Activated CD4-positive, alpha-beta T cell treated with anti-CD3 and anti-CD28 coated beads for 24 hours (primary cell): ENCODE results near the gene ZNF813.
A peak's percentile ranks its signal among the peaks of the same experiment; 100 is the strongest.
"Not testable (repeated sequence)": the region's sequence is repeated elsewhere in the genome, so short reads cannot be mapped to it uniquely, and the experiment has no call there.

Experiments used
- DNase-seq, 2 donors: peaks; one replicate each; pipeline ENCODE4 v3.0.0-alpha.2; 2020; ENCODE audit warnings: low read depth in 2 of 2

ZNF813 gene

DNA sequence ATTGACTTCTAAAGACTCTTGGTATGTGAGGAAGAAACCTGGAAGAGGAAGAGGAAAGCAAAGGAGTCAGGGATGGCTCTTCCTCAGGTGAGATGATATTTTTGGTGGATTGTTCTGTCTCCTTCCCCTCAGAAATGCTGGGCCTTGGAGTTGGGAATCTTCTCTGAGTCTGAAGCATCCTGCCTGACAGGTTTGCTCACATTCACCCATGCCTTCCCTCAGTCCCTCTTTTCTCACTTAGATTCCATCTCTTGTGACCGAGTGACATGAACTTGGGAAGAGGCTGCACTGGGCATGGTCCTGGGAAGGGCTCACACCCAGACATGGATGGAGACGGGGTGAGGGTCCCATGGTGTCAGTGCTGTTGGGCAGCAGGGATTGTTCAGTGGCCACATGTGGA lies 16.2 kb downstream of the ZNF813 start:
- not testable (repeated sequence) for DNase-seq

DNA sequence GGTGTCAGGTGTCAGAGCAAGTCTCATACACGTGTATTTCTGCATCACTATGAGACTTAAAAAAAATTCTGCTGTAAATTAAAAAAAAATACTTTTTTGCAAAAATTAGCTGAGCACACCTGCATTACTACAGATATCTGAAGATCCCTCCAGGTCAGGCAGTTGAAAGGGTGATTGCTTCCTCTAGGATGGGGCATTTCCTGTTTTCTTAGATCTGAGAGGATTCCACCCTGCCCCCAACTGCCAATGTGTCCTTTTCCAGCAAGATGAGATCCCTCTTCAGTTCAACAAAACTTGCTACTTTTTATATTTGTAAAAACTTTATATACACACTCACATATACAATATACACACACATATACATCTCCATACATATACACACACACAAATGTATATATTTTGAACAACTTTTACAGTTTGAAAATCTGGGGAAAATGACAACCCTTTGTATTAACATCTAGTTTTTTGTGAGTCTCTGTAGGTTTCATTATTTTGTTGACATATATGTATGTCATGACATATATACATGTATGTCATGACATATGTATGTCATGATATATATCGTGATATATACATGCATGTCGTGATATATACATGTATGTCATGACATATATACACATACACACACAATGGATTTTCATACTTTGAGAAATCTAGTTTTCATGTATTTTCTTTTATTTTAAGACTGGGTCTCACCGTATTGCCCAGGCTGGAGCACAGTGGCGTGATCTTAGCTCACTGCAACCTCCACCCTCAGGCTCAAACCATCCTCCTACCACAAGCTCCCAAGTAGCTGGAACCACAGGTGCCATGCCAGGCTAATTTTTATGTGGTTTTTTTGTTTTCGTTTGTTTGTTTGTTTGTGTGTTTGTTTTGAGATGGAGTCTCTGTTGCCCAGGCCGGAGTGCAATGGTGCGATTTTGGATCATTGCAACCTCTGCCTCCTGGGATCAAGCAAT lies 17.8 kb downstream of the ZNF813 start:
- DNase-seq: no peak

DNA sequence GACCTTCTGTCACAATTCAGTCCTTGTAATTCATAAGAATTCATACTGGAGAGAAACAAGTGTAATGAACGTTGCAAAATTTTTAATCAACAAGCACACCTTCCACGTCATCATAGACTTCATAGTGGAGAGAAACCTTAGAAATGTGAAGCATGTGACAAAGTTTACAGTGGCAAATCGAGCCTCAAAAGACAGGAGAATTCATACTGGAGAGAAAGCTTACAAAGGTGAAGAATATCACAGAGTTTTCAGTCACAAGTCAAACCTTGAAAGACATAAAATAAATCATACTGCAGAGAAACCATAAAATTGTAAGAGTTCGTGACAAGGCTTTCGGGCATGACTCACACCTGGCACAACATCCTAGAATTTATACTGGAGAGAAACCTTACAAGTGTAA lies 24.6 kb downstream of the ZNF813 start:
- DNase-seq: no peak

GRCh38 chr19:53497311-53498023 lies 29.9 kb downstream of the ZNF813 start:
- DNase-seq: not testable (repeated sequence)

GRCh38 chr19:53498024-53498395 lies 30.5 kb downstream of the ZNF813 start:
- not testable (repeated sequence) for DNase-seq

- DNase-seq: not testable (repeated sequence)
Observed at GRCh38 chr19:53503151-53503550, 35.6 kb downstream of the ZNF813 start.

GRCh38 chr19:53503671-53504364 lies 36.3 kb downstream of the ZNF813 start:
- DNase-seq: not testable (repeated sequence)

DNA sequence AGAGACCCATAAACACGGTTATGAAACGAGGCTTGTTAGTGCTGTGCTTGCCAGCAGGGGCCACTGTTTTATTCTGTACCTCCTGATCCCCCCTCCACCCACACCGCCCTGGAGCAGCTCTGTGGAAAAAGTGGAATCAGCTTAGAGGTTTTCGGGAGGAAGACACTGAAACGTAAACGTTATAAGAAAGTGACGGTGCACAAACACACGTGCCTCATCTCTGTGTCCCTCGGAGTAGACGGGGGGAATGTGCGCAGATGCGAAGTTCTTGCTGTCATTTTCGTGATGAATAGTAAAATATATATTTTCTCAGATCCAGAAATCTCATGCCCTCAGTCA lies 36.8 kb downstream of the ZNF813 start:
- not testable (repeated sequence) for DNase-seq

DNA sequence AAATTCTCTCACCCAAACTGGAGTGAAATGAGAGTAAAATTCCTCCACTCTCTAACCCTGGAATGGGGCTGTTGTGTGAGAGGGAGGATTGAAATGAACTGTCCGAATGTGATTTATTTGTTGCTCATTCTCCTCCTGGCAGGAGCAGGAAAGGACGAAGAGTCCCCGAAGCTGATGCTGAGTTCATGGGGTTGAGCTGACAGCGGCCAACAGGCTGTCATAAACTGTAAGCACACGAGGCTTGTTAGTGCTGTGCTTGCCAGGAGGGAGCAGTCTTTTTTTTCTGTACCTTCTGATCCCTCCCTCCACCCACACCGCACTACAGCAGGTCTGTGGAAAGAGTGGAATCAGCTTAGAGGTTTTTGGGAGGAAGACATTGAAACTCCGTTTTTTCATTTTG lies 37.4 kb downstream of the ZNF813 start:
- DNase-seq: no peak

- no peak for DNase-seq
Observed at GRCh38 chr19:53506728-53507127, 39.2 kb downstream of the ZNF813 start.

DNA sequence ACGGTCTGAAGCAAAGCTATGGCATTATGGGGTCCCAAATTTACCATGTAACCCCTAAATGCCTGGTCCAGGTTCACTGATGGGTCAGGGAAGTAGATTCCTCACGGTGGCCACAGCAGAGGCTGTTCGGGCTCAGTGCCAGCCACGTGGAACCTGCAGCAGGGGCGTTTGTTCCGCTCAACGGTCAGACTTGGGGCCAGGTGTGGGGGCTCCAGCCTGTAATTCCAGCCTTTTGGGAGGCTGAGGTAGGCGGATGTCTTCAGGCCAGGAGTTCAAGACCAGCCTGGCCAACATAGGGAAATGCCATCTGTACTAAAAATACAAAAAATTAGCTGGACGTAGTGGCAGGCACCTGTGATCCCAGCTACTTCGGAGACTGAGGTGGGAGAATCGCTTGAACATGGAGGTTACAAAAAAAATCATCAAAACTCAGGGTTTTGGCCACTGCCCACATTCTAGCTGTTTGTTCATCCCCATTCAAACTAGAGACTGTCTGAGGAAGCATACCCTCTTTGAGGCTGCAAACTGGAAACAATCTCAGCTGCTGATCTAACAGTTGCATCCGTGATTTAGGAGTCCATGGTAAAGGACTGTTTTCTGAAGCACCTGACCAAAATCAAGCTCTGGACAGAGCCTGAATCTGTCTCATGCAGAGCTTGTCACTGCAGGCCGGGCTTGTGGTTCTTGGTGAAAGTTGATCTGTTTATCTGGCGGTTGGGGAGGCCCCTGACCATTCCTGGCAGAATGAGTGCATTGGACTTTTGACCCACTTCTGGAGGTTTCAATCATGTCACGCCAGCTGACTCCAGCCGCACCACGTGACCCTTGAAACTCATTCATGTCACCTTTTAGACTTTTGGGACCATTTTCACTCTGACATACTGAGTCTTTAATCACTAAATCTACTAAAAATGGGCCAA lies 40.2 kb downstream of the ZNF813 start:
- no peak for DNase-seq

DNA sequence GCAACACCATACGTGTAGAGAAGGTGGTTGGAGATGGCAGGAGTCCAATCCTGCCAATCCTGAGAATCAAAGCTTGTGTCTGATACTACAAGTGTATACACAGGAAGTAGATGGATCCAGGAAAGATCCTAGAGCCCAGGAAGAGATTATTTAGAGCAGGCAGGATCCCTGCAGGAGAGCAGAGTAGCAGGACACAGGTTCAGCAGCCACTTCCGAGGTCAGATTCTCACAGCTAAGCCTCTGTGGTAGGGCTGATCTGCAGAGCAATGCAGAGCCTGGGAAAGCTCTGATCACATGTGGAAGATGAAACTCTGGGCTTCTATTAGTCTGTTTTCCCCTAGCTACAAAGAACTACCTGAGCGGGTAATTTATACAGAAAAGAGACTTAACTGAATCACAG lies 41.9 kb downstream of the ZNF813 start:
- no peak for DNase-seq

- no peak for DNase-seq
Observed at GRCh38 chr19:53509845-53510244, 42.3 kb downstream of the ZNF813 start.

GRCh38 chr19:53511357-53511756 lies 43.8 kb downstream of the ZNF813 start:
- DNase-seq: no peak

DNA sequence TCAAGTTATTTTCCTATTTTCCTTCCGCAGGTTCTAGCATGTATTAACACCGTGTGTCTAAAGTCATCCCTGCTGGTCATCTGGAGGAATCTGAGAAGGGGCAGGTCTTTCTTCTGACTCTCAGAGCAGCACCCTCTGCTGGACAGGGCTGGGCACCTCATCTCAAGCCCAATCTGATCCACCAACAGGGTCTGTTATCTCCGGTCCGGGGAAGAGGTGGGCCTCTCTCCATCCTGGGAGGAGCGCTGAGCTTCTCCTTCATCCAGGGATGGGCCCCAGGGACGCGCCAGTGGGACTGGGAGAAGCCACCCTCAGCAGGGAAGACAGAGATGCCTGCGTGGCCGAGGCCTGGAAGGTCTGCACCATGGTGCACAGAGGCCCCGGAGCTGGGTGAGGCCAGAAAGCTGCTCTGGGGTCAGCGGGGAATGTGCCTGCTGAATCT lies 44.4 kb downstream of the ZNF813 start:
- DNase-seq: peak; percentile 18 to 23

DNA sequence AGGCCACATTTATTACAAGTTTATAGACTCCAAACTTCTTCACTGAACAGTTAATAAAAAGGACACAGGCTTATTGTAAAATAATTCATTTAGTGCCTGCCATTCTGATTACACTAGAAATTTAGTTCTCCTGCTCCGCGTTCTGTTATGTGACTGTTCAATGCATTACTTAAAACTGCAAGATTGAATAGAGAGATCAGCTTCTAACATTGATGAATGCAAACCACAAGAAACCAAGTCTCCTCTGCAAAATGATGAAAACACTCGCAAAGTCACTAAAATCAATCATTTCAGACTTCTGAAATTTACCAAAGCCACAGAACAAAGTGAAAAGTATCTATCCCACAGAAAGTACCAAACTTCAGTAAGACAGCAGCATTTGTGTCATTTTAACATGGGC lies 47.5 kb downstream of the ZNF813 start:
- not testable (repeated sequence) for DNase-seq

- DNase-seq: no peak
Observed at GRCh38 chr19:53517114-53517741, 49.7 kb downstream of the ZNF813 start.

DNA sequence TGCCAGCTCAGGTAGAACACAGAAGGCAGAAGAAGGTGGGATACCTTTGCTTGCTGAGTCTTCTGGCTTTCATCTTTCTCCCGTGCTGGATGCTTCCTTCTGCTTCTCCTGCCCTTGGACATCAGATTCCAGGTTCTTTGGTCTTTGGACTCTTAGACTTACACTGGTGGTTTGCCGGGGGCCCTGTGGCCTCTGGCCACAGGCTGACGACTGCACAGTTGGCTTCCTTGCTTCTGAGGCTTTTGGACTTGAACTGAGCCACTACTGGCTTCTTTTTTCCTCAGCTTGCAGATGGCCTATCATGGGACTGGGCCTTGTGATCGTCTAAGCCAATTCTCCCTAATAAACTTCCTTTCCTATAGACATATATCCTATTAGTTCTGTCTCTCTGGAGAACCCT lies 50.6 kb downstream of the ZNF813 start:
- DNase-seq: no peak

- no peak for DNase-seq
Observed at GRCh38 chr19:53518716-53519115, 51.2 kb downstream of the ZNF813 start.

DNA sequence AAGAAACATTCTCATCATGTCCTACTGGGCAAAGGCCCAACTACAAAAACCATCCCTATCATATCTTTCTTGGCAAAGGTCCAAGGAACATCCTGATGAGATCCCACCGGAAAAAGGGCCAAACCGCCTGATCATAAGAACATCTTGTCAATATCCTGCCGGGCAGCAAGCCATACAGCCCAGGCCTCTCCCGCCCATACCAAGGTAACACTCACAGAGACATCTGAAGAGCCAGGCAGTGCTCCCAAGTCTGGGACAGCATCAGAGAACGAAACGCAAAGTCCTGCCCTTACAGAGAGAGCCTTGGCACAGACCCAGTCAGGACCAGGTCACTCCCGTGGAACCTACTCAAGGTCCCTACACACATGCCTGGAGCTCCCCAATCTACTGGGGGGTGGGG lies 51.9 kb downstream of the ZNF813 start:
- DNase-seq: no peak

GRCh38 chr19:53520163-53520546 lies 52.6 kb downstream of the ZNF813 start:
- DNase-seq: no peak
